Coronary artery (tissue), 2 donors: ENCODE results near the gene FHIT.

ENCODE experiments used
- DNase-seq: peaks from one replicate; pipeline ENCODE4 v3.0.0-alpha.2; 2017; ENCODE audit warnings: low spot score
- H3K27ac ChIP-seq, 2 donors: fragments of 200-600 bp; sonication (generic); one replicate each; pipeline ENCODE4 v1.5.1; 2016 to 2019
- H3K4me3 ChIP-seq: fragments of 200-600 bp; sonication (generic); 2 replicates; pipeline ENCODE4 v1.5.1; 2016; ENCODE audit warnings: mild to moderate bottlenecking, moderate library complexity
- CTCF ChIP-seq: fragments of 200-600 bp; sonication (generic); IDR thresholded peaks from one replicate; pipeline ENCODE4 v1.5.1; 2019; ENCODE audit warnings: antibody characterized with exemption

Gene FHIT

GRCh38 chr3:60571511-60571910, 679.7 kb downstream of the FHIT start:
- Histone ChIP-seq H3K27ac (no peak overlapping the region), H3K4me3 (no peak overlapping the region)
- no peak for DNase-seq
- TF ChIP-seq CTCF, result no peak

GRCh38 chr3:60557122-60557521, 694.1 kb downstream of the FHIT start:
- TF ChIP-seq CTCF, result no peak
- no peak for DNase-seq
- Histone ChIP-seq H3K4me3 (no peak overlapping the region), H3K27ac (no peak overlapping the region)

- H3K4me3 ChIP-seq, result no peak overlapping the region
- no peak overlapping the region for H3K27ac ChIP-seq
- no peak for TF ChIP-seq CTCF
- DNase-seq, result no peak
Measured at GRCh38 chr3:60555686-60556354, 695.4 kb downstream of the FHIT start.

DNA sequence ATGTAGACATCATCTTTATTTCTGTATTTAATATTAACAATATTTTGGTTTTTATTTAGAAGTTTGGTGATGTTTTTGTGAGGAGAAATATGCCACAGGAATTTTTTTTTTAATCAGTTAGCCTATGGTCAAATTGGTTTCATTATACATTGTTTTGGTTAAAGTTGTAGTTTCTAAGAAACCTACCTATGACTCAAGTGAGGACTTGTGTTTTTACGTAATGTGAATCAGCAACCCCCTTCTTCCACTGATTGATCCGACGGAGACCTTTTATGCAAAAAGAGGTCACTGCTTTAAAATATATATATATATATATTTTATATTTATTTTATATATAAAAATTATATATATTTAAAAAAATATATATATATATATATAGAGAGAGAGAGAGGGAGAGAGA, 698.1 kb downstream of the FHIT start:
- Histone ChIP-seq H3K27ac (no peak overlapping the region), H3K4me3 (no peak overlapping the region)
- DNase-seq, result no peak
- no peak for TF ChIP-seq CTCF

DNA sequence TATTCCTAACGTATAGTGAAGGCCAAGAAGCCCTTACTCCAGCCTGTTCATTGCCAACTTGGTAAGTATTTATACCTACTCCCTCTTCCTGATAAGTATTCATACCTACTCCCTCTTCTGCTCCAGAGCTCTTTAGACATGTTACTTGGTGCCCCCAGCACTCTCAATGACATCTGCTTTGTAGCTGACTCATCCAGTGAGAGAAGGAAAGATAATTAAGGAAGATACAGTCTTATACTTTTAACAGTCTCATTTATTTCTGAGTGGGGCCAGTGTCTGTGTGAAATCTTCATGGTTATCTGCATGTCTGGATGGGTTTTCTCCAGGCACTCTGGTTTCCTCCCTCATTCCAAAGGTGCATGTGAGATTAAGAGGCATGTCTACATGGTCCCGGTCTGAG, 698.7 kb downstream of the FHIT start:
- H3K4me3 ChIP-seq, result no peak overlapping the region
- no peak overlapping the region for H3K27ac ChIP-seq
- TF ChIP-seq CTCF, result no peak
- no peak for DNase-seq

DNA sequence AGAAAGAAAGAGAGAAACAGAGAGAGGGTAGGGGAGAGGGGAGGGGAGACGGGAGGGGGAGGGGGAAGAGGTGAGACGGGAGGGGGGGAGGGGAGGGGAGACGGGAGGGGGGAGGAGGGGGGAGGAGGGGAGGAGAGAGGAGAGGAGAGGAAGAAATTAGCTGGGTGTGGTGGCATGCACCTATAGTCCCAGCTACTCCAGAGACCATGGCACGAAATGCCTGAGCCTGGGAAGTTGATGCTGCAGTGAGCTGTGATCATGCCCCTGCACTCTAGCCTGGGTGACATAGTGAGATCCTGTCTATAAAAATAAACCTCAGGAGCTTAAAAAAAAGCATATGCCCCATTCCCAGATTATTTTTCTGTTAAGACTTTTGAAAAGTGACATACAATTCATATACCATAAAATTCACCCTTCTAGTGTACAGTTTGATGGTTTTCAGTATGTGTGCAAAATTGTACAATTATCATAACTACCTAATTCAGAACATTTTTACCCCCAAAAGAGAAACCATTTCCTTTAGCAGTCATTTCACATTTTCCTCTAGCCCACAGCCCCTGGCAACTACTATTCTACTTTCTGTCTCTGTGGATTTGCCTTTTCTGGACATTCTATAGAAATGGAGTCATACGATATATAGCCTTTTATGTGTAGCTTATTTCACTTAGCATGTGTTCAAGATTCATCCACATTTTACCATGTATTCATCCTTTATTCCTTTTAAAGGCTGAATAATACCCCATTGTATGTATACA, 699.6 kb downstream of the FHIT start:
- no peak for TF ChIP-seq CTCF

GRCh38 chr3:60549863-60550262, 701.4 kb downstream of the FHIT start:
- Histone ChIP-seq H3K4me3 (no peak overlapping the region), H3K27ac (no peak overlapping the region)
- no peak for TF ChIP-seq CTCF
- DNase-seq, result no peak

More for the DNA sequence above, 699.6 kb downstream of the FHIT start:
- no peak overlapping the region for H3K4me3 ChIP-seq
- no peak overlapping the region for H3K27ac ChIP-seq
- DNase-seq, result no peak
